ENCODE data around the gene RARA.

The RARA gene

GRCh38 chr17:40342504-40343218 is 33.7 kb downstream of the RARA start:
- no peak overlapping the region for H3K4me3 ChIP-seq (ENCODE audit: low read depth, low read length)
- no peak for DNase-seq (ENCODE audit: low read depth)
- no peak for TF ChIP-seq CTCF (IDR thresholded peaks at IDR 0.05; ENCODE audit: insufficient read depth, low read depth, low read length, missing control alignments)

- DNase-seq (ENCODE audit: low read depth): no peak
- no peak overlapping the region for H3K4me3 ChIP-seq (ENCODE audit: low read depth, low read length)
Measured at GRCh38 chr17:40343219-40344119, 34.5 kb downstream of the RARA start.

GRCh38 chr17:40344421-40345160 is 35.6 kb downstream of the RARA start:
- no peak for TF ChIP-seq CTCF (IDR thresholded peaks at IDR 0.05; ENCODE audit: insufficient read depth, low read depth, low read length, missing control alignments)
- DNase-seq (ENCODE audit: low read depth): no peak
- no peak overlapping the region for H3K4me3 ChIP-seq (ENCODE audit: low read depth, low read length)

More at GRCh38 chr17:40343219-40344119, 34.5 kb downstream of the RARA start:
- no peak for TF ChIP-seq CTCF (IDR thresholded peaks at IDR 0.05; ENCODE audit: insufficient read depth, low read depth, low read length, missing control alignments)

GRCh38 chr17:40345161-40345993 is 36.4 kb downstream of the RARA start:
- TF ChIP-seq CTCF (IDR thresholded peaks at IDR 0.05; ENCODE audit: insufficient read depth, low read depth, low read length, missing control alignments): no peak
- no peak overlapping the region for H3K4me3 ChIP-seq (ENCODE audit: low read depth, low read length)
- no peak for DNase-seq (ENCODE audit: low read depth)

GRCh38 chr17:40345994-40346764 is 37.2 kb downstream of the RARA start:
- H3K4me3 ChIP-seq (ENCODE audit: low read depth, low read length): no peak overlapping the region
- TF ChIP-seq CTCF (IDR thresholded peaks at IDR 0.05; ENCODE audit: insufficient read depth, low read depth, low read length, missing control alignments): no peak
- no peak for DNase-seq (ENCODE audit: low read depth)

Data from GM12865 (cell line).